ENCODE measurements around the gene TANGO6.

The TANGO6 gene

DNA sequence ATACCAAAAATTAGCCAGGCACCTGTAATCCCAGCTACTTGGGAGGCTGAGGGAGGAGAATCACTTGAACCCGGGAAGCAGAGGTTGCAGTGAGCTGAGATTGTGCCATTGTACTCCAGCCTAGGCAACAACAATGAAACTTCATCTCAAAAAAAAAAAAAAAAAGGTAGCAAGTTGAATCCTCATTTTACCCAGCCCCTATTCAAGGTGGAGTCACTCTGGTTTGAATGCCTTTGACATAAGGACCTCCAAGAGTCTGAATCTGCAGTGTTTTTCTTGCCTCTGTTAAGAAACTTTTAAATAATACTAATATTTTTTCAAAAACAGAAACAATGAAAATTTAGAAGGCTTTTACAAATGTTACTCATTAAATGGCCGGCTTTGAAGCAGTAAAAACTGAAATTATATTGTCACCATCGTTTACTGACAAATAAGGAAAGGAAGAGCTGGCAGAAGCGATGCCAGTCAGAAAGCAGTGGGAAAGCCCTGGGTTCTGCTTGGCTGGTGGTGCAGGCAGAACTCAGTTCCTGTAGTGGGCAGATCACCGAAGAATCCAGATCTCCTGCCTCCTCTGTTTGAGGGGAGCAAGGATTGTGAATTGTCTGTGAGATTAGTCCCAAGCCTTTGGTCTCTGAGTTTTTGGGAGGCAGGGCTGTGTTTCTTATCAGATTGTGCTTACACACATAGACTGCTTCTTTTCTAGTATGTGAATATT is 162.5 kb downstream of the TANGO6 start:
- H3K27me3 Mint-ChIP-seq: no peaks in the 10 kb centered on the region
- H3K4me3 Mint-ChIP-seq: no peak overlapping the region
- H3K36me3 Mint-ChIP-seq (ENCODE audit: low read depth): peaks cover 35% of the 10 kb centered on the region
- H3K4me1 Mint-ChIP-seq (ENCODE audit: low read depth): no peaks in the 10 kb centered on the region
- intact Hi-C loops (cut with micrococcal nuclease): no loop called here
- peaks cover 26% of the 10 kb centered on the region for H3K9me3 Mint-ChIP-seq
- no peak overlapping the region for H3K27ac Mint-ChIP-seq

DNA sequence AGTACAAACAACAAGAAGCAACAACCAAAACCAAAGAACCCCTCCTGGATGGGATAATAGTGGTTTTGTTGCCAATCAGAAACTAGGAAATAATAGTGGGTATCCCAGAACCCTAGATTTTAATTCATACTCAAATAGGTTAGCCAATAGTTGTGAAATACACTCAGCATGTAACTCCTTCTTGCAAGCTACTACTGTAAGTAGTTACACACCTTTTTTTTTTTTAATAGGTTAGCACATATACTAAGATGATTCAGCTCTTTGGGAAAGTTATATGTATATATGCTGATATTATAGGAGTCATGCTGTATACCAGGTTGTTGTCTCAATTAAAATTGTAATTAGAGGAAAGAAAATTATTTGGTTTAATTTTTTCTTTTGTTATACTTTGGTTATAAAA is 169.6 kb downstream of the TANGO6 start:
- peaks cover 8% of the 10 kb centered on the region for H3K4me1 Mint-ChIP-seq (ENCODE audit: low read depth)
- no peak overlapping the region for H3K4me3 Mint-ChIP-seq
- intact Hi-C loops (cut with micrococcal nuclease): no loop called here
- no peaks in the 10 kb centered on the region for H3K27me3 Mint-ChIP-seq
- H3K36me3 Mint-ChIP-seq (ENCODE audit: low read depth): peaks cover 8% of the 10 kb centered on the region
- no peak overlapping the region for H3K27ac Mint-ChIP-seq
- H3K9me3 Mint-ChIP-seq: no peaks in the 10 kb centered on the region

- Mint-ChIP-seq H3K36me3 (ENCODE audit: low read depth) (no peaks in the 10 kb centered on the region), H3K27ac (no peak overlapping the region), H3K27me3 (no peaks in the 10 kb centered on the region), H3K9me3 (no peaks in the 10 kb centered on the region), H3K4me3 (no peak overlapping the region), H3K4me1 (ENCODE audit: low read depth) (peaks cover 8% of the 10 kb centered on the region)
- intact Hi-C loops (cut with micrococcal nuclease): no loop called here
Observed at GRCh38 chr16:69013991-69014390, 170.7 kb downstream of the TANGO6 start.

GRCh38 chr16:69014811-69015210 is 171.5 kb downstream of the TANGO6 start:
- peaks cover 8% of the 10 kb centered on the region for H3K4me1 Mint-ChIP-seq (ENCODE audit: low read depth)
- H3K27ac Mint-ChIP-seq: no peak overlapping the region
- H3K9me3 Mint-ChIP-seq: no peaks in the 10 kb centered on the region
- intact Hi-C loops (cut with micrococcal nuclease): no loop called here
- no peaks in the 10 kb centered on the region for H3K36me3 Mint-ChIP-seq (ENCODE audit: low read depth)
- no peak overlapping the region for H3K4me3 Mint-ChIP-seq
- H3K27me3 Mint-ChIP-seq: no peaks in the 10 kb centered on the region

- no peak overlapping the region for H3K4me3 Mint-ChIP-seq
- H3K27me3 Mint-ChIP-seq: no peaks in the 10 kb centered on the region
- no peaks in the 10 kb centered on the region for H3K9me3 Mint-ChIP-seq
- peaks cover 8% of the 10 kb centered on the region for H3K4me1 Mint-ChIP-seq (ENCODE audit: low read depth)
- intact Hi-C loops (cut with micrococcal nuclease): no loop called here
- no peaks in the 10 kb centered on the region for H3K36me3 Mint-ChIP-seq (ENCODE audit: low read depth)
- H3K27ac Mint-ChIP-seq: peak overlapping the region; percentile 7
Observed at GRCh38 chr16:69017036-69017783, 173.9 kb downstream of the TANGO6 start.

- no peak overlapping the region for H3K4me3 Mint-ChIP-seq
- H3K9me3 Mint-ChIP-seq: no peaks in the 10 kb centered on the region
- H3K27me3 Mint-ChIP-seq: no peaks in the 10 kb centered on the region
- H3K4me1 Mint-ChIP-seq (ENCODE audit: low read depth): peaks cover 8% of the 10 kb centered on the region
- intact Hi-C loops (cut with micrococcal nuclease): no loop called here
- H3K36me3 Mint-ChIP-seq (ENCODE audit: low read depth): peaks cover 25% of the 10 kb centered on the region
- no peak overlapping the region for H3K27ac Mint-ChIP-seq
Observed at GRCh38 chr16:69019811-69020210, 176.5 kb downstream of the TANGO6 start.

DNA sequence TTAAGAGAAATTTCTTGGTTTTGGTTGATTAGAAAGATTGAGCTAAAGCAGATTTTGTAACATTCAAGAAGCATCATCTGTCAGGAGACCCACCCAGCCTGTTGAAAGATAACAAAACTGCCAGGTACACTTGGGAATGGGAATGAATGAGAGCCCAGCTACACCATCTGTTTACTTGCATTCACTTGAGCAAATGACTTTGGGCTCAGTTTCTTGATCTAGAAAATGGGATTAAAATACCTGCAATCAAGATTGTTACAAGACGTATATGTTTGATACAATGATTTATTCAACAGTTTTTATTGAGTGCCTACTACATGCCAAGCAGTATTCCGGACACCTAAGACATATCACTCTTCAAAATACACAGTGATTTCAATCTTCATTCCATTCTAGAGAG is 185.8 kb downstream of the TANGO6 start:
- Mint-ChIP-seq H3K4me3 (no peak overlapping the region), H3K4me1 (ENCODE audit: low read depth) (no peaks in the 10 kb centered on the region), H3K36me3 (ENCODE audit: low read depth) (peaks cover 57% of the 10 kb centered on the region), H3K27me3 (no peaks in the 10 kb centered on the region), H3K9me3 (no peaks in the 10 kb centered on the region), H3K27ac (no peak overlapping the region)
- intact Hi-C loops (cut with micrococcal nuclease): no loop called here

DNA sequence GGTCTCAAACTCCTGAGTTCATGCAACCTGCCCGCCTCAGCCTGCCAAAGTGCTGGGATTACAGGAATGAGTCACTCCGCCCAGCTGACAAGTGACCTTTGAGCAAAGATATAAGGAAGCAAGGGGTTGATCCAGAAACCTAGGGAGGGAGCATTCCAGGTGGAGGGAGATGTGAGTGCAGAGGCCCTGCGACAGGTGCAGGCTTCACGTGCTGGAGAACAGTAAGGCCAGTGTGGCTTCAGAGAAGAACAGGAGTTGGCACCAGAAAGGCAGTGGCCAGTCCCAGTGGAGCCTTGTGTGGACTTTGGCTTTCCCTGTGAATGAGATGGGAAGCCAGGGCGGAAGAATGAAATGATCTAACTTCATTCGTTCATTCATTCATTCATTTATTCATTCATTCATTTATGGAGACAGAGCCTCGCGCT is 188.6 kb downstream of the TANGO6 start:
- intact Hi-C loops (cut with micrococcal nuclease): no loop called here
- Mint-ChIP-seq H3K9me3 (no peaks in the 10 kb centered on the region), H3K27ac (no peak overlapping the region), H3K4me3 (no peak overlapping the region), H3K36me3 (ENCODE audit: low read depth) (peaks cover 37% of the 10 kb centered on the region), H3K4me1 (ENCODE audit: low read depth) (no peaks in the 10 kb centered on the region), H3K27me3 (no peaks in the 10 kb centered on the region)

DNA sequence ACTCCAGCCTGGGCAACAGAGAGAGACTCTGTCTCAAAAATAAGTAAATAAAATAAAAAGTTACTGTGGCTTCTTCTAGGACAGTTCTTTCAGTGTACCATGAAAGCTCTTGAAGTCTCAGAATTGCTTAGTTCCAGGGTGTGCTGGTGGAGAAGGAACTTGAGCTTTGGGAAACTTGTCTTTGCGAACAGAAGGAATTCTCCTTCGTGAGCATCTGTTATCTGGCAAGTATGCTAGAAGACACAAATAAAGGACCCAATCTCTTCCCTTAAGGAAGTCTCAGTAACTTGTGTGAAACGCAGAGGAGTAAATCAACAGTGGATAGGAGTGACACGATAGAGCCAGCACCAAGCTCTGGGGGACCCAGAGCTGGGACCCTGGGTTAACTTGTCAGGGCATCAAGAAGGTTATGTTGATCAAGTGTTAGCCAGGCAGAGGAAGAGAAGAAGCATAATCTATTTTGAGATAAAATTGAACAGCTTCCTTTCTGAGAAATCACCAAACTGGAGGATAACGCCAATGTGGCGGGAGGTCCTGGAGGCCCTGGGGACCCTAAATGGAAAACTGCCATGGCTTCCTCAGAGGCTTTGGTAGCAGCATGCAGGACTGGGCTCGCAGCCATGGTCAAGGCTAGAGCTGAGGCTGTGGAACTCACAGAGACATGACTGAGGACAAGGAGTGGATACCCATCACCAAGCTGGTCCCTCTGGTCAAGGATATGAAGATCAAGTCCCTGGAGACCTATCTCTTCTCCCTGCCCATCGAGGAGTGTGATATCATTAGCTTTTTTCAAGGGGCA is 190.0 kb downstream of the TANGO6 start:
- Mint-ChIP-seq H3K4me3 (no peak overlapping the region), H3K27ac (no peak overlapping the region), H3K4me1 (ENCODE audit: low read depth) (no peaks in the 10 kb centered on the region), H3K27me3 (no peaks in the 10 kb centered on the region), H3K36me3 (ENCODE audit: low read depth) (peaks cover 35% of the 10 kb centered on the region), H3K9me3 (no peaks in the 10 kb centered on the region)
- intact Hi-C loops (cut with micrococcal nuclease): no loop called here

DNA sequence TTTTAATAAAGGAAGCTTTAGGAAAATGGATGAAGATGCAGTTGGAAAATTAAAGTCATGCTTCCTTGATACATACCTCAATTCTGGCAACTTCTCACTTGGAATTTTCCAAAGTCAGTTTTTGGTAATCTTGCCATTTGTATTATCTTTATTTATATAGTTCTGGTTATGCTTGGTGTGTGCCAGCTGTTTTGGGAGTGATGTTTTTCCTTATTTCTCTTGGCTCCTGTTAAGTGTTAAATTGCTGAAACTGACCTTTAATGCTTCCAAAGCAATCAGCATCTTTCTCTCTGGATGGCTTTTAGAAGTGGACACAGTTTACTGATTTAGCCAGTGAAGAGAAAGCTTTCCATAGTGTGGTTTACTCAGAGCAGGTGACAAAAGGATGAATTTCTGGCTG is 192.0 kb downstream of the TANGO6 start:
- intact Hi-C loops (cut with micrococcal nuclease): no loop called here
- no peak overlapping the region for H3K4me3 Mint-ChIP-seq
- no peaks in the 10 kb centered on the region for H3K4me1 Mint-ChIP-seq (ENCODE audit: low read depth)
- H3K9me3 Mint-ChIP-seq: no peaks in the 10 kb centered on the region
- H3K27ac Mint-ChIP-seq: no peak overlapping the region
- peaks cover 35% of the 10 kb centered on the region for H3K36me3 Mint-ChIP-seq (ENCODE audit: low read depth)
- H3K27me3 Mint-ChIP-seq: no peaks in the 10 kb centered on the region

DNA sequence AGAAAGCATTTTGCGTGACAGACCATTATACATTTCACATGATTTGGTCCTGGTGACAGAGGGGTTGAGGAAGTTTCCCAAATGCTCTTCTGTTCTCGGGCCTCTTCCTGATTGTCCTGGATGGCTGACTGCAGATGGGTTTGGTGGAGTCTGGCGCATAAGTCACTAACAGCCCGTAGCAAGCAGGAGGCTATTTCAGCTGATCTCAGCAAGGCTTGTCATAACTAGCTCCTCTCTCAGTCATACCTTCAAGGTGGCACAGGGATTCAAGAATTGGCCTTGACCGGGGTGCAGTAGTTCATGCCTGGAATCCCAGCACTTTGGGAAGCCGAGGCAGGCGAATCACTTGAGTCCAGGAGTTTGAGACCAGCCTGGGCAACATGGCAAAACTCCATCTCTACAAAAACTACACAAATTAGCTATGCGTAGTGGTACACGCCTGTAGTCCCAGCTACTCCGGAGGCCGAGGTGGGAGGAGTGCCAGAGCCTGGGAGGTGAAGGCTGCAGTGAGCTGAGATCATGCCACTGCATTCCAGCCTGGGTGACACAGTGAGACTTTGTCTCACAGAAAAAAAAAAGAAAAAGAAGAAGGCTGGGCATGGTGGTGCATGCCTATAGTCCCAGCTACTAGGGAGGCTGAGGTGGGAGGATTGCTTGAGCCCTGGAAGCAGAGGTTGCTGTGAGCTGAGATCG is 193.2 kb downstream of the TANGO6 start:
- H3K27me3 Mint-ChIP-seq: no peaks in the 10 kb centered on the region
- peaks cover 43% of the 10 kb centered on the region for H3K36me3 Mint-ChIP-seq (ENCODE audit: low read depth)
- H3K27ac Mint-ChIP-seq: no peak overlapping the region
- H3K9me3 Mint-ChIP-seq: no peaks in the 10 kb centered on the region
- no peaks in the 10 kb centered on the region for H3K4me1 Mint-ChIP-seq (ENCODE audit: low read depth)
- H3K4me3 Mint-ChIP-seq: no peak overlapping the region
- intact Hi-C loops (cut with micrococcal nuclease): no loop called here

- Mint-ChIP-seq H3K27me3 (no peaks in the 10 kb centered on the region), H3K9me3 (no peaks in the 10 kb centered on the region), H3K27ac (no peak overlapping the region), H3K4me1 (ENCODE audit: low read depth) (no peaks in the 10 kb centered on the region), H3K36me3 (ENCODE audit: low read depth) (peaks cover 48% of the 10 kb centered on the region), H3K4me3 (no peak overlapping the region)
- intact Hi-C loops (cut with micrococcal nuclease): no loop called here
Observed at GRCh38 chr16:69037373-69038160, 194.2 kb downstream of the TANGO6 start.

GRCh38 chr16:69039333-69039941 is 196.1 kb downstream of the TANGO6 start:
- H3K36me3 Mint-ChIP-seq (ENCODE audit: low read depth): peaks cover 51% of the 10 kb centered on the region
- no peaks in the 10 kb centered on the region for H3K27me3 Mint-ChIP-seq
- H3K27ac Mint-ChIP-seq: no peak overlapping the region
- H3K4me3 Mint-ChIP-seq: no peak overlapping the region
- intact Hi-C loops (cut with micrococcal nuclease): no loop called here
- H3K4me1 Mint-ChIP-seq (ENCODE audit: low read depth): no peaks in the 10 kb centered on the region
- H3K9me3 Mint-ChIP-seq: no peaks in the 10 kb centered on the region

All from dendritic cell treated with granulocyte-macrophage colony-stimulating factor and Interleukin-4, amounts not matched to agents 40 ng/mL and 50 ng/mL, for 4 days (primary cell).